Progenitor cell of endocrine pancreas (in vitro differentiated cells): ENCODE measurements around the gene LCMT1. TPM values are rescaled to one million over a fixed set of nuclear protein-coding genes. Genes with fewer than 3 reads are reported as not detected.

Source experiments
- DNase-seq: peaks from one replicate; pipeline ENCODE4 v3.0.0; 2021; ENCODE audit warnings: low spot score; ENCODE audit not compliant: unreplicated experiment
- H3K27ac Mint-ChIP-seq: 2 replicates; pipeline ENCODE4 v1.8.0; 2021; ENCODE audit warnings: mild to moderate bottlenecking, moderate library complexity, mixed read lengths
- H3K27me3 Mint-ChIP-seq: 2 replicates; pipeline ENCODE4 v1.8.0; 2021; ENCODE audit warnings: mixed read lengths
- H3K36me3 Mint-ChIP-seq: 2 replicates; pipeline ENCODE4 v1.8.0; 2022; ENCODE audit warnings: mixed read lengths; ENCODE audit not compliant: insufficient read depth
- H3K4me1 Mint-ChIP-seq: 2 replicates; pipeline ENCODE4 v1.8.0; 2021; ENCODE audit warnings: low read depth, mixed read lengths
- H3K4me3 Mint-ChIP-seq: 2 replicates; pipeline ENCODE4 v1.8.0; 2021; ENCODE audit warnings: low read depth, mild to moderate bottlenecking, moderate library complexity, mixed read lengths
- H3K9me3 Mint-ChIP-seq: 2 replicates; pipeline ENCODE4 v1.8.0; 2021; ENCODE audit warnings: low read depth, mixed read lengths
- CTCF ChIP-seq: fragments of 200-600 bp; sonication (generic); IDR thresholded peaks from one replicate; pipeline ENCODE4 v1.5.0; 2021; ENCODE audit warnings: antibody characterized with exemption, mild to moderate bottlenecking; ENCODE audit not compliant: unreplicated experiment
- total RNA-seq: library from RNA; stranded (reverse); gene quantifications from 2 replicates; pipeline ENCODE4 v1.2.1, GENCODE V29; 2021

LCMT1 gene
- total RNA-seq, 1 donor from 2014 or later, result 71.8 TPM

GRCh38 chr16:25187491-25187795 is 75.9 kb downstream of the LCMT1 start:
- no peak for DNase-seq
- no peaks in the 10 kb centered on the region for H3K27me3 Mint-ChIP-seq
- no peak for TF ChIP-seq CTCF
- no peaks in the 10 kb centered on the region for H3K36me3 Mint-ChIP-seq
- H3K4me1 Mint-ChIP-seq, result no peaks in the 10 kb centered on the region
- no peak overlapping the region for H3K27ac Mint-ChIP-seq
- no peak overlapping the region for H3K4me3 Mint-ChIP-seq
- H3K9me3 Mint-ChIP-seq, result no peaks in the 10 kb centered on the region

DNA sequence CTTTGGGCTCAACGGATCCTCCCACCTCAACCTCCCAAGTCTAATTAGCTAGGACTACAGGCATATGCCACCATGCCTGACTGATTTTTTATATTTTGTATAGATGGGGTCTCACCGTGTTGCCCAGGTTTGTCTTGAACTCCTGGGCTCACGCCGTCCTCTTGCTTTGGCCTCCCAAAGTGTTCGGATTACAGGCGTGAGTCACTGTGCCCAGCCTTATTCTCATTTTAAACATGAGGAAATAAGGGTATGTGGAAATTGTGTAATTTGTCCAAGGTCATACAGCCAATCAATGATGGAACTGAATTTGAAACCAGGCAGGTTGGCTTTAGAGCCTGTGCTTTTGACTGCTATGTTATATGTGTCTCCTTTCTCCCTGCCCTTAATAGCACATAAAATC is 77.8 kb downstream of the LCMT1 start:
- no peaks in the 10 kb centered on the region for H3K9me3 Mint-ChIP-seq
- no peak overlapping the region for H3K4me3 Mint-ChIP-seq
- DNase-seq, result no peak
- no peaks in the 10 kb centered on the region for H3K36me3 Mint-ChIP-seq
- TF ChIP-seq CTCF, result no peak
- no peak overlapping the region for H3K27ac Mint-ChIP-seq
- no peaks in the 10 kb centered on the region for H3K27me3 Mint-ChIP-seq
- no peaks in the 10 kb centered on the region for H3K4me1 Mint-ChIP-seq

DNA sequence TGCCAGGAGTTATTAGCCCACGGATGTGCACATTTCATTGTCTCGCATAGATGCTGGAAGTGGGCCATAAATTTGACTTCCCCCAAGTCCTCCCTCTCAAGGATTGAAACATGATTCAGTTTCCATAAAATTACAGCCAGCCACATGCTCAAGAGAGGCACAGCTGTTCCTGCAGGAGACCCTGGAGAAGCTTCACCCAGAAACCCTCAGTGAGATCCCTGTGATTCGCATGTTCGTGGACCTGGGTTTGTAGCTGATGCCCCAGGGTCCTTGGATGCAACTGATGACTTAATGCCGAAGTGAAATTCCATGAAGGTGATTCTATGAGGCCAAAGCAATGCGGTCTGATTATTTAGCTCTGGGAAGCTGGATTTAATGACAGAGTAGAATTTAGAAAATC is 80.6 kb downstream of the LCMT1 start:
- Mint-ChIP-seq H3K4me3 (no peak overlapping the region), H3K27me3 (no peaks in the 10 kb centered on the region), H3K36me3 (no peaks in the 10 kb centered on the region), H3K27ac (no peak overlapping the region), H3K4me1 (no peaks in the 10 kb centered on the region), H3K9me3 (no peaks in the 10 kb centered on the region)
- no peak for DNase-seq
- no peak for TF ChIP-seq CTCF

- Mint-ChIP-seq H3K4me1 (no peaks in the 10 kb centered on the region), H3K36me3 (no peaks in the 10 kb centered on the region), H3K27ac (no peak overlapping the region), H3K27me3 (no peaks in the 10 kb centered on the region), H3K4me3 (no peak overlapping the region), H3K9me3 (no peaks in the 10 kb centered on the region)
- TF ChIP-seq CTCF, result no peak
- no peak for DNase-seq
Observed at GRCh38 chr16:25194273-25194878, 82.8 kb downstream of the LCMT1 start.

DNA sequence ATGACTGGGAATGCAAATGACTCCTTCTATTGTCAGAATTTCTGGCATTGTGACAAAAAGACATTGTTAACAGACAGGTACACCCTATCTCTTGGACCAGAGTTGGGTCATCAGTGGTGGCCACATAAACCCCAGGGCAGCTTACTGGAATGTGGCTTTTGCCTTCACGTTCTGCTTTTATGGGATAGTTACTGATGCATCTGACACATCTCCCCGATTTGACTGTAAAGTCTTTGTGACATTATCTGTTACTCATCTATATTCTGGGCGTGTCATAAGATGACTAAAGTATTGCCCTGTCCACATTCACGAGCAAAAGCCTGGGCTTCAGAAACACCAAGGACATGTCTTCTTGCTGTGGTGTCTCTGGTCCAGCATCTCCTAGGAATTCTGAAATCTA is 86.5 kb downstream of the LCMT1 start:
- Mint-ChIP-seq H3K9me3 (no peaks in the 10 kb centered on the region), H3K4me1 (no peaks in the 10 kb centered on the region)

More for the DNA sequence above, 86.5 kb downstream of the LCMT1 start:
- H3K27ac Mint-ChIP-seq, result no peak overlapping the region
- H3K36me3 Mint-ChIP-seq, result no peaks in the 10 kb centered on the region
- DNase-seq, result no peak
- TF ChIP-seq CTCF, result no peak
- H3K4me3 Mint-ChIP-seq, result no peak overlapping the region
- H3K27me3 Mint-ChIP-seq, result no peaks in the 10 kb centered on the region
